Mucosa of descending colon (tissue), 3 donors: ENCODE results near the gene SMAD6. TPM values are rescaled to one million over a fixed set of nuclear protein-coding genes. Genes with fewer than 3 reads are reported as not detected.

Experiments
- ATAC-seq: fragments of 200-7000 bp; cut with Tn5 transposase; one replicate; pipeline ENCODE4 v1.9.1; 2020; ENCODE audit warnings: mild to moderate bottlenecking, moderate library complexity
- DNase-seq, 3 donors: peaks; one replicate each; pipeline ENCODE4 v3.0.0-alpha.2; 2020
- H3K36me3 ChIP-seq: fragments of 200-600 bp; one replicate; pipeline ENCODE4 v1.8.0; 2021; ENCODE audit warnings: low read depth, mild to moderate bottlenecking
- H3K4me1 ChIP-seq: fragments of 200-600 bp; one replicate; pipeline ENCODE4 v1.8.0; 2021; ENCODE audit warnings: low read depth, mild to moderate bottlenecking
- H3K4me3 ChIP-seq: fragments of 200-600 bp; one replicate; pipeline ENCODE4 v1.8.0; 2021; ENCODE audit warnings: mild to moderate bottlenecking
- H3K9me3 ChIP-seq: fragments of 200-600 bp; one replicate; pipeline ENCODE4 v1.8.0; 2021; ENCODE audit warnings: mild to moderate bottlenecking
- intact Hi-C, 2 donors: fragments of 100-400 bp; cut with DNase I in 1 of 2; cut with micrococcal nuclease in 1 of 2; formaldehyde crosslinking; loops; one replicate each; pipeline versions ENCODE4 v1.11.0 to v1.11.1; 2022; cut with DNase I, micrococcal nuclease
- total RNA-seq, 3 donors: library from RNA; stranded (reverse); fragmentation: NEBNext Ultra II Directional in 2 of 3; extraction: Animal tissue kit (Norgen Biotek cat#: 25700) in 2 of 3; gene quantifications; one replicate each; pipeline versions ENCODE4 v1.2.1 to v1.2.4, GENCODE V29; 2021 to 2023
- TF ChIP-seq, protein P1 (sequence below): fragments of 200-600 bp; IDR thresholded peaks from one replicate; pipeline ENCODE4 v1.8.0; 2022; ENCODE audit warnings: antibody characterized with exemption, mild to moderate bottlenecking
- donor health status: DM: no; HTN: no; CAD: no; lungs with moderate emphysema.
- donor health status: DM: no; HTN: no; CAD: no.
- donor health status: DM: no; HTN: yes; CAD: no.

The SMAD6 gene
- total RNA-seq, 3 donors from 2014 or later, result 11.5 to 18.5 (median 12.8) TPM

GRCh38 chr15:66706840-66707239, 4.8 kb downstream of the SMAD6 start:
- no peak for DNase-seq
- H3K36me3 ChIP-seq, result no peaks in the 10 kb centered on the region
- no peak overlapping the region for H3K4me3 ChIP-seq
- no peak for ATAC-seq
- no peaks in the 10 kb centered on the region for H3K9me3 ChIP-seq
- intact Hi-C loops, result no loop called here
- peaks cover 32% of the 10 kb centered on the region for H3K4me1 ChIP-seq
- TF ChIP-seq, protein P1, sequence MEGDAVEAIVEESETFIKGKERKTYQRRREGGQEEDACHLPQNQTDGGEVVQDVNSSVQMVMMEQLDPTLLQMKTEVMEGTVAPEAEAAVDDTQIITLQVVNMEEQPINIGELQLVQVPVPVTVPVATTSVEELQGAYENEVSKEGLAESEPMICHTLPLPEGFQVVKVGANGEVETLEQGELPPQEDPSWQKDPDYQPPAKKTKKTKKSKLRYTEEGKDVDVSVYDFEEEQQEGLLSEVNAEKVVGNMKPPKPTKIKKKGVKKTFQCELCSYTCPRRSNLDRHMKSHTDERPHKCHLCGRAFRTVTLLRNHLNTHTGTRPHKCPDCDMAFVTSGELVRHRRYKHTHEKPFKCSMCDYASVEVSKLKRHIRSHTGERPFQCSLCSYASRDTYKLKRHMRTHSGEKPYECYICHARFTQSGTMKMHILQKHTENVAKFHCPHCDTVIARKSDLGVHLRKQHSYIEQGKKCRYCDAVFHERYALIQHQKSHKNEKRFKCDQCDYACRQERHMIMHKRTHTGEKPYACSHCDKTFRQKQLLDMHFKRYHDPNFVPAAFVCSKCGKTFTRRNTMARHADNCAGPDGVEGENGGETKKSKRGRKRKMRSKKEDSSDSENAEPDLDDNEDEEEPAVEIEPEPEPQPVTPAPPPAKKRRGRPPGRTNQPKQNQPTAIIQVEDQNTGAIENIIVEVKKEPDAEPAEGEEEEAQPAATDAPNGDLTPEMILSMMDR, result no peak

DNA sequence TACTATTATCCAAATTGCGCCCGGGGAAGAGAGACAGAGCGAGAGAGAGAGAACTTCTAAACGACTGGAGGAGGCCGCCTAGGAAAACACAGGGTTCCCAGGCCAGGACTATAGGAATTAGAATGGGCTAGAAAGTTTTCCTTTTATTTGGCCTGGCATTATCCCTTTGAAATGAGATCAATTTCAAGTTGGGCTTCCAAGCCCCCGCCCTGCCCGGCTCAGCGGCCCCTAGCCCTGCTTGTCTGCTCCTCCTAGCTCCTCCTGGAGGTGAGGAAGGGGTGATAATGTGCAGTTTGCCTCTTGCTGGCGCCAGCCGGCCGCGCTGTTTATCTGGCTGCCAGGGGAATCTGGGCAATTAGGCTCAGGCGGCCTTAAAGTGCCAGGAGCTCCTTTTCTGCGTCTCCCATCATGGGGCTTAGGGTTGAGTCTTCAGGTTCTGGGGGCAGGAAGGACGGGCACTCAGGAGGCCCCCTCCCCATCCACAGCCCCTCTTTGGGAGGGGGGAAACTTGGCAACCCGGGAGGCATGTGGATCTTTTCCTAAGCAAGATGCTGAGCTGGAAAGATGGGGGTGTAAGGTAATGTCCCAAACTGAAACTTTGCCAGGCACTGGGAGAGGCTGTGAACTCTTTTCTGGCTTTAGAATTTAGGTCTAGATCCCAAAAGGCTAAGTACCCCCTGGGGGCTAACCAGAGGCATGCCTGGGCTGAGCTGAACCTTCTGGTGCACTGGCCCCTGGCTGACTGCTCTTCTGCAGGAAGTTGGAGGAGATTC, 5.5 kb downstream of the SMAD6 start:
- Histone ChIP-seq H3K9me3 (no peaks in the 10 kb centered on the region), H3K4me3 (no peak overlapping the region), H3K36me3 (no peaks in the 10 kb centered on the region), H3K4me1 (peaks cover 31% of the 10 kb centered on the region)
- TF ChIP-seq, protein P1, result no peak
- ATAC-seq, result peak; percentile 28
- intact Hi-C loops, result no loop called here
- DNase-seq, result peak; percentile 60 to 67 (median 61)

DNA sequence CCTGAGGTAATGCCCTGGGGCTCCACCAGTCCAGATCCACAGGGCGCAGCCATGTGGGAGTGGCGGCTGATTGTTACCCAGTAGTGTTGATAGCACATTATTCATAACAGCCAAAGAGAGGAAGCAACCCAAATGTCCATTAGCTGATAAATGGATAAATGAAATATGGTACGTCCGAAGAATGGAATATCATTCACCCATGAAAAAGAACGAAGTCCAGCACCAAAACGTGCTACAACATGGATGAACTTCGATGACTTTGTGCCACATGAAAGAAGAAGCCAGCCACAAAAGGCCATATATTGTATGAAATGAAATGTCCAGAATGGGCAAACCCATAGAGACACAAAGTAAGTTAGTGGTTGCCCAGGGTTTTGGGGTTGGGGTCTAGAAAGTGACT, 6.4 kb downstream of the SMAD6 start:
- no peak for DNase-seq
- no peaks in the 10 kb centered on the region for H3K9me3 ChIP-seq
- TF ChIP-seq, protein P1, result no peak
- H3K36me3 ChIP-seq, result no peaks in the 10 kb centered on the region
- peaks cover 29% of the 10 kb centered on the region for H3K4me1 ChIP-seq
- ATAC-seq, result no peak
- H3K4me3 ChIP-seq, result no peak overlapping the region
- intact Hi-C loops, result no loop called here

DNA sequence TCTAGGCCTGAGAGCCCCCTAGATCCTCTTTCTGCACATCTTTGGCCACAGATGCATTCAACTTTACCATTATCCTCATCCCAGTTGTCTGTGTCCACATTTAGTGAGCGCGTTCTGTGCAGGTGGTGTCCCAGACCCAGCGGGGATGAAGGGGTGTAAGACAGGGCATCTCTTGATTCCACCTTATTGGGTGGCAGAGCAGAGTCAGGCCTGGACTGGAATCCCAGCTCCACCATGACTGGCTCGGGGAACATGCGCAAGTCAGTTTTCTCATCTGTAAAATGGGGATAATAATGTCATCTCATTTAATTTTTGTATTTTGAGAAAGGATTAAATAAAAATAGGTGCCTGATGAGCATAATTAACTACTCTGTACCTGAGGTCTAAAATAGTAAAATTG, 7.8 kb downstream of the SMAD6 start:
- Histone ChIP-seq H3K9me3 (no peaks in the 10 kb centered on the region), H3K4me1 (peaks cover 33% of the 10 kb centered on the region), H3K4me3 (no peak overlapping the region), H3K36me3 (no peaks in the 10 kb centered on the region)
- intact Hi-C loops, result no loop called here
- TF ChIP-seq, protein P1, result no peak
- ATAC-seq (no peak), DNase-seq (no peak)

GRCh38 chr15:66711260-66711659, 9.2 kb downstream of the SMAD6 start:
- Histone ChIP-seq H3K36me3 (no peaks in the 10 kb centered on the region), H3K4me3 (no peak overlapping the region), H3K4me1 (peaks cover 33% of the 10 kb centered on the region), H3K9me3 (no peaks in the 10 kb centered on the region)
- DNase-seq (no peak), ATAC-seq (no peak)
- TF ChIP-seq, protein P1, result no peak
- intact Hi-C loops, result no loop called here
